ENCODE results near the gene TSACC.

GRCh38 chr1:156373546-156373945 lies 35.2 kb downstream of the TSACC start:
- TF ChIP-seq YY1 (IDR thresholded peaks at IDR 0.05; ENCODE audit: insufficient read depth, insufficient read length) (no peak), ZNF274 (IDR thresholded peaks at IDR 0.05; ENCODE audit: low read depth, low read length) (no peak)

Data from NT2/D1 (cell line).